KMS-11 (cell line): ENCODE data around the gene FOXD1.
"Not testable (repeated sequence)": the region's sequence is repeated elsewhere in the genome, so short reads cannot be mapped to it uniquely, and the experiment has no call there.

Experiments
- H2AFZ ChIP-seq: fragments of 200-600 bp; sonication (generic); 2 replicates; pipeline ENCODE4 v1.6.1; 2016; ENCODE audit warnings: antibody characterized with exemption, mixed run types, low read depth
- H3K27ac ChIP-seq: fragments of 200-600 bp; sonication (generic); 2 replicates; pipeline ENCODE4 v1.6.1; 2016; ENCODE audit warnings: mild to moderate bottlenecking, mixed run types
- H3K27me3 ChIP-seq: fragments of 200-600 bp; sonication (generic); 2 replicates; pipeline ENCODE4 v1.6.1; 2017; ENCODE audit warnings: mild to moderate bottlenecking, low read depth, mixed run types, moderate library complexity; ENCODE audit not compliant: insufficient read depth
- H3K36me3 ChIP-seq: fragments of 200-600 bp; sonication (generic); 2 replicates; pipeline ENCODE4 v1.6.1; 2017; ENCODE audit warnings: mild to moderate bottlenecking, mixed run types; ENCODE audit not compliant: insufficient read depth
- H3K4me1 ChIP-seq: fragments of 200-600 bp; sonication (generic); 2 replicates; pipeline ENCODE4 v1.6.1; 2016; ENCODE audit warnings: mild to moderate bottlenecking, low read depth, mixed run types; ENCODE audit not compliant: poor library complexity, severe bottlenecking
- H3K4me2 ChIP-seq: fragments of 200-600 bp; sonication (generic); 2 replicates; pipeline ENCODE4 v1.7.0; 2016; ENCODE audit warnings: mild to moderate bottlenecking, mixed run types
- H3K4me3 ChIP-seq: fragments of 200-600 bp; sonication (generic); IDR thresholded peaks from 2 replicates; pipeline ENCODE4 v1.6.1; 2017; ENCODE audit warnings: low read depth, low read length, mixed read lengths; ENCODE audit not compliant: insufficient read depth
- H3K79me2 ChIP-seq: fragments of 200-600 bp; sonication (generic); 2 replicates; pipeline ENCODE4 v1.6.1; 2016; ENCODE audit warnings: low read depth, mixed run types; ENCODE audit not compliant: insufficient read depth
- H3K9ac ChIP-seq: fragments of 200-600 bp; sonication (generic); 2 replicates; pipeline ENCODE4 v1.6.1; 2016; ENCODE audit warnings: mild to moderate bottlenecking, mixed run types
- H4K20me1 ChIP-seq: fragments of 200-600 bp; sonication (generic); 2 replicates; pipeline ENCODE4 v1.6.1; 2016; ENCODE audit warnings: mild to moderate bottlenecking, mixed run types; ENCODE audit not compliant: insufficient read depth
- CTCF ChIP-seq: fragments of 200-600 bp; sonication (generic); conservative IDR thresholded peaks from 2 replicates; pipeline ENCODE4 v1.6.1; 2017; ENCODE audit warnings: low read depth, mild to moderate bottlenecking, antibody characterized with exemption, low read length, moderate library complexity, mixed read lengths

Gene FOXD1

GRCh38 chr5:73472116-73472515, 23.5 kb upstream of the FOXD1 start:
- H3K4me3 ChIP-seq: no peak overlapping the region
- no peaks in the 10 kb centered on the region for H3K27me3 ChIP-seq
- no peak overlapping the region for H3K9ac ChIP-seq
- no peak overlapping the region for H2AFZ ChIP-seq
- H3K36me3 ChIP-seq: no peaks in the 10 kb centered on the region
- H4K20me1 ChIP-seq: no peaks in the 10 kb centered on the region
- H3K79me2 ChIP-seq: no peaks in the 10 kb centered on the region
- TF ChIP-seq CTCF: no peak
- H3K27ac ChIP-seq: no peak overlapping the region
- no peaks in the 10 kb centered on the region for H3K4me1 ChIP-seq
- no peak overlapping the region for H3K4me2 ChIP-seq

DNA sequence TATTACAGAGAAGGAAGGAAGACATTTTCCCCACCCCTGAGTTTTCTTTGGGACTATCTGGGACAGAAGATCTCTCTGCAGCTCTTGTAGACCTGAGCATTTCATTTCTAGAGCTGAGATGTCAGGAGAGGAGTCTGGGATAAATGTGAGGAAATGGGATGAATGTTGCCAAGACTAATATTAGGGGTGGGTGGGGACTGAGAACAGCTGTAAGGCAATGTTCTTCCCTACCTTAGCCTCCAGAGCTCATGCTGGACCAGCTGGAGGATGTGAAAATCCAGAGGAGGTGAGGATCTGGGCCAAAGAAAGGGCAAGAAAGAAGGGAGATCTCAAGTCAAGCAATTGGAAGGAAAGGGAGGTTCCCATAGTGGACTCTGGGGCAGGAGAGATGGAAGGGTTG, 23.1 kb upstream of the FOXD1 start:
- no peak overlapping the region for H3K9ac ChIP-seq
- H2AFZ ChIP-seq: no peak overlapping the region
- H3K4me3 ChIP-seq: no peak overlapping the region
- H3K4me2 ChIP-seq: no peak overlapping the region
- no peak overlapping the region for H3K27ac ChIP-seq
- no peak for TF ChIP-seq CTCF
- no peaks in the 10 kb centered on the region for H3K79me2 ChIP-seq
- H4K20me1 ChIP-seq: no peaks in the 10 kb centered on the region
- no peaks in the 10 kb centered on the region for H3K27me3 ChIP-seq
- no peaks in the 10 kb centered on the region for H3K4me1 ChIP-seq
- no peaks in the 10 kb centered on the region for H3K36me3 ChIP-seq

GRCh38 chr5:73469878-73470277, 21.3 kb upstream of the FOXD1 start:
- no peaks in the 10 kb centered on the region for H3K36me3 ChIP-seq
- no peak overlapping the region for H3K4me2 ChIP-seq
- H3K27me3 ChIP-seq: no peaks in the 10 kb centered on the region
- no peaks in the 10 kb centered on the region for H3K79me2 ChIP-seq
- no peak overlapping the region for H3K27ac ChIP-seq
- no peaks in the 10 kb centered on the region for H3K4me1 ChIP-seq
- no peak overlapping the region for H3K4me3 ChIP-seq
- H2AFZ ChIP-seq: no peak overlapping the region
- no peak overlapping the region for H3K9ac ChIP-seq
- H4K20me1 ChIP-seq: no peaks in the 10 kb centered on the region
- TF ChIP-seq CTCF: no peak

DNA sequence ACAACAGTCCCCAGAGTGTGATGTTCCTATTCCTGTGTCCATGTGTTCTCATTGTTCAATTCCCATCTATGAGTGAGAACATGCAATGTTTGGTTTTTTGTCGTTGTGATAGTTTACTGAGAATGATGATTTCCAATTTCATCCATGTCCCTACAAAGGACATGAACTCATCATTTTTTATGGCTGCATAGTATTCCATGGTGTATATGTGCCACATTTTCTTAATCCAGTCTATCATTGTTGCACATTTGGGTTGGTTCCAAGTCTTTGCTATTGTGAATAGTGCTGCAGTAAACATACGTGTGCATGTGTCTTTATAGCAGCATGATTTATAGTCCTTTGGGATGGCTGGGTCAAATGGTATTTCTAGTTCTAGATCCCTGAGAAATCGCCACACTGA, 20.1 kb upstream of the FOXD1 start:
- H3K4me1 ChIP-seq, H3K79me2 ChIP-seq, H3K4me3 ChIP-seq, H3K4me2 ChIP-seq, H3K9ac ChIP-seq, H3K27ac ChIP-seq, H3K36me3 ChIP-seq, H3K27me3 ChIP-seq, H4K20me1 ChIP-seq, H2AFZ ChIP-seq: not testable (repeated sequence)

DNA sequence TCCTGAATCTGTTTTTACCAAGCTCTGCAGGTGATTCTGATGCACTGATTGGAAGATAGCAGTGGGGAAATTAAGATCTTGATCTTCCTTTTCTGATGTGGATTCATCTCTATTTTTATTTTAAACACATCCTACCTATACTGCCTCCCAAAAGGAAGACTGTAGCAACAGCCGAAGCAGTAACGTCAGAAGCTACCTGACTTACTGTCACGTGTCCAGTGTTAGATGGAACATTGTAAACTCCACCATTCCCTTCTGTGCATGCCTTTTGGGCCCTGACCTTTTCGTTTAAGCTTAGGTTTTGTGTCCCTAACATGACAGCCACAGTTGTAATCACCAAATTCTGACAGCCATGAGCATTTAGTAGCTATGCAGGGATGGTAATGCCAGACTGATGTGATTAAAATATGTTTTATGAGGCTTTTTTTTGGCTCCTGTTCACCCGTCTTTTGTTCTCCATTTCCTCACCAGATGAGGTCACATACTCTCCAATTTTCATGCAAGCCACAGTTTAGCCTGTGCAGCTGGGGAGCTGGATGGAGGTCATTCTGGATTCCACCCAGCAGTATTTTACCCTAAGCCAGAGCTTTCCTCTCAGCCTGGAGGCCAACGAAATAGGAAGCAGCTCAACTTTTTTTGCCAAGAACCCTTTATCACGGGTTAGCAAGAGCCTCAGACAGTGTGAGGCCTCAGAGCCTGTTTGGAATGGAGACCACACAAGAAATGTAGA, 15.6 kb upstream of the FOXD1 start:
- H3K4me3 ChIP-seq: no peak overlapping the region
- no peaks in the 10 kb centered on the region for H3K36me3 ChIP-seq
- no peaks in the 10 kb centered on the region for H3K27me3 ChIP-seq
- no peak for TF ChIP-seq CTCF
- no peak overlapping the region for H3K4me2 ChIP-seq
- H4K20me1 ChIP-seq: no peaks in the 10 kb centered on the region
- no peaks in the 10 kb centered on the region for H3K79me2 ChIP-seq
- H3K4me1 ChIP-seq: no peaks in the 10 kb centered on the region
- no peak overlapping the region for H3K27ac ChIP-seq
- H2AFZ ChIP-seq: no peak overlapping the region
- H3K9ac ChIP-seq: no peak overlapping the region
